Stimulated activated CD4-positive, alpha-beta T cell treated with anti-CD3 and anti-CD28 coated beads, Interleukin-4, amount 100 ng/mL, for 48 hours (primary cell): ENCODE measurements around the gene TFB2M.

Source experiments
- DNase-seq, 2 donors: peaks; one replicate each; pipeline ENCODE4 v3.0.0-alpha.2; 2020; ENCODE audit warnings: low read depth in 2 of 2

The TFB2M gene

DNA sequence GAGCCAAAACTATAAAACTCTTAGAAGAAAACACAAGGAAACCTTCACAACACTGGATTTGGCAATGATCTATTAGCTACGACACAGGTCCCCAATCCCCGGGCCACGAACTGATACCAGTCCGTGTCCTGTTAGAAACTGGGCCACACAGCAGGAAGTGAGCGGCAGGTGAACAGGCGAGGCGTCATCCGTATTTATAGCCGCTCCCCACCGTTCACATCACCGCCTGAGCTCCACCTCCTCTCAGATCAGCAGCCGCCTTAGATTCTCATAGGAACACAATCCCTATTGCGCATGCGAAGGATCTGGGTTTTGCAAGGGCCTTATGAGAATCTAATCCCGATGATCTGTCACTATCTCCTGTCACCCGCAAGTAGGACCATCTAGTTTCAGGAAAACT lies 11.9 kb downstream of the TFB2M start:
- DNase-seq: no peak

- no peak for DNase-seq
These were observed 14.0 kb downstream of the TFB2M start for GRCh38 chr1:246552110-246552509.

DNA sequence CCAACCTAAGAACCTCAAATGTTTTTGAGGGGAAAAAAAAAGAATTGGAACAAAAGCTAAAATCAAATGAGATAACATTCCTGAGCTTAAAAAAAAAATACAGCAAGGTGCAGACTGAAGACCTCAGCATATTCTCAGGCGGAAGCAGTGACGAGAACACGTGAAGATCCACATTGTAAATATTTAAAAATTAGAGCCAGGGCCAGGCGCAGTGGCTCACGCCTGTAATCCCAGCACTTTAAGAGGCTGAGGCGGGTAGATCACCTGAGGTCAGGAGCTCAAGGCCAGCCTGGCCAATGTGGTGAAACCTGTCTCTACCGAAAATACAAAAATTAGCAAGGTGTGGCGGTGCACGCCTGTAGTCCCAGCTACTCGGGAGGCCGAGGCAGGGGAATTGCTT lies 15.7 kb downstream of the TFB2M start:
- DNase-seq: no peak

DNA sequence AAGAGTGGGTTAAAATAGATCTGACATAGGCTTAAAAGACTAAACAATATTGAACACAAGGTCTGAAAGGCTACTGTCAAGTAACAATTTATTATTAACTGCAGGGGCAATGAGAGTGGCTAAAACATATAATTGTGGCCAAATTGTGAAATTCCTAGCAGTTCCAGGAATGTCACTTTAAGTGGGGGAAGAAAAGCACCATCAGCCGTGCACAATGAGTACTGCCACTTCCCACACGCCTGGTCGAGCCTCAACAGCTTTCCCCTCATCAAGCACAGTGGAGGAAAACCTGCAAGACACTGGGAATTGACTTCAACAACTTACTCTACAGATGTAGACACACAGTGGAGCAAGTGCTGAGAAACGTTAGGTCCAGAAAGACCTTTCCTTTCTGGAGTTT lies 16.4 kb downstream of the TFB2M start:
- no peak for DNase-seq

- DNase-seq: no peak
These were observed 22.1 kb downstream of the TFB2M start for GRCh38 chr1:246544001-246544400.

DNA sequence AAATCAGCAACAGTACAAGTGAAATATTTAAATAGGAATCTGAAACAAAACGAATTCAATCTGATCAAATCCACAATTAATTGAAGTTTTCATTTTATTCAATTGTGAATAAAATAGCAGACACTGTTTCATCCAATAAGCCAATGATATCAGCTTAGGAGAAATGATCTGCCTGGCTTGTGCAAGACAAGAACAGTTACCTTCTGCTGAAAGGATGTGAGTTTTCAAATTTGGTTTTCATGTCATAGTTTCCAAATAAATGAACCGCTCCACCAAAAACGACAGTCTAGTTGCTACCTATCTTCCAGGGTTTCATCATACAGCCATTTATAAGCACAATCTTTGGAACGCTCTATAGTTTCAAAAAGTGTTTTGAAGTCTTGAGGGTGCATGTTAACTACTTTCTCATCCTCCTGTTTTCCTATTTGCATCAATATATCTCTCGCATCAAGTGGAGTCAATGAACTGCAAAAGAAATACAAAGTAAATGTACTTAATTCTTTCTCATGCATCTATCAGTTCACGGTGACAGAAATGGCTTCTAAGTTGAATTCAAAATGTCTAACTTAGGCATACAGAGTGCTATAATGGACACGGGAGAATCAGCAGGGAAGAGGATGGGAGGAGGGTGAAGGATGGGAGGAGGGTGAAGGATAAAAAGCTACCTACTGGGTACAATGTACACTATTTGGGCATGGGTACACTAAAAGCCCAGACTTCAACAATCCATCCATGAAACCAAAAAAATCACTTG lies 25.1 kb downstream of the TFB2M start:
- DNase-seq: no peak

DNA sequence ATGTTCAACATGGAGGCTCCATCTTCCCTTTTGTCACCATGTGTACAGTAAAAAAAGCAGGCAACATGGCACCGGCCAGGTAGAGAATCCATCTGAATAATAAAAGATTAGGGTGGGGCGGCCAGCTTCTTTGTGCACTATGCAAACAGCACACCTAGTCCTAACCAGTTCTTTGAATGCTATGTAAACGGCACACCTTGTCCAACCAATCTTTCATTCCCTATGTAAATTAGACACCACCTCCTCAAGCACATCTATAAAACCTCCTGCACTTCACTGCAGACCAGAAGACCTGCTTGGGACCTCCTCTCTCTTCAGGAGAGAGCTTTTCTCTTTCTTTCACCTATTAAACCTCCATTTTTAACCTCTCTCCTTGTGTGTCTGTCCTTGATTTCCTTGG lies 28.2 kb downstream of the TFB2M start:
- no peak for DNase-seq

GRCh38 chr1:246537441-246537840 lies 28.6 kb downstream of the TFB2M start:
- no peak for DNase-seq

DNA sequence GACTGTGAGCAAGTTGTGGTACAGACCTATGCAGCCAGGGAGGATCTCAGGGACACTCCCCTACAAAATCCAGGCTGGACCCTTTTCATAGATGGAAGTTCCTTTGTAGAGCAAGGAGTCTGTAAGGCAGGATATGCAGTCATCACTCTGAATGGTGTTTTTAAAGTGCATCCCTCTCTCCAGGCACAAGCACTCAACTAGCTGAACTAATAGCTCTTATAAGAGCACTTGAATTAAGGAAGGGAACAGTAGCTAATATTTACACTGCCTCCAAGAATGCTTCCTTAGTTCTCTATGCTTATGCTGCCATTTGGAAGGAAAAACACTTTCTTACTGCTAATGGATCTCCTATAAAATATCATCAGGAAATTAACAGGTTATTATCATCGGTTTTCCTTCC lies 31.9 kb downstream of the TFB2M start:
- no peak for DNase-seq

GRCh38 chr1:246533371-246533905 lies 32.6 kb downstream of the TFB2M start:
- no peak for DNase-seq

DNA sequence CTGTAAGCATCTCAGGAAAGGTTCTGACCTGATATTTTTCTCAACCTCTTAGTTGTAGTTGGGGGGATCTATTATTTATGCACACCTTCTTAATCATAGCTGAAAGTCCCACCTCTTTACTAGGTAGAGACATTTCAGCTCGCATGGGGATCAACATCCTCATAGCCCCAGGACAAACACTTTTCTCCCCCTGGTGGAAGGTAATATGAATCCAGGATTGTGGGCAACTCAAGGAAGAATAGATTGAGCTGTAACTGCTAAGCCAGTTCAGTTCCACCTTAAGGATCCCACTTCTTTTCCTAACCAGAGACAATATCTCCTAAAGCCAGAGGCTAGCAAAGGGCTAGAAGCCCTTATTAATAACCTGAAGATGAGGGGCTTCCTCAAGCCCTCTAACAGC lies 33.5 kb downstream of the TFB2M start:
- no peak for DNase-seq

DNA sequence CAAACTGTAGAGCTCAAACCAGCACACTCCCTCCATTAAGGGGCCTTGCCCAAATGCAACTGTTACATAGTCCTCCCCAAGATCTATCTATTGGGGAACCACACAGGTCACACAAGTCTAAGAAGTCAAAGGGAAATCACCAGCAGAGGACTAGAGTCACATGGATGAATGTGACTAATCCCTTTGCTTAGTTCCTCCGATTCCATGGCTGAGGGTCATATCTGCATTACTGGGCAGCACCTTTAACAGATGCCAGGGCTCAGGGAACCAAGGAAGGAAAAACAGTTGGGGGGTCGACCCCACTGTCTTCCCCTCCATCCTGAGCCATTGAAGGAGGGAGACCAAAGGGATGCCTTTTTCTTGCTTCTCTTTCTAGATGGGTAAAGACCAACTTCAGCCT lies 35.6 kb downstream of the TFB2M start:
- no peak for DNase-seq

GRCh38 chr1:246528933-246529731 lies 36.9 kb downstream of the TFB2M start:
- no peak for DNase-seq

GRCh38 chr1:246527402-246528088 lies 38.5 kb downstream of the TFB2M start:
- no peak for DNase-seq

- no peak for DNase-seq
These were observed 39.1 kb downstream of the TFB2M start for GRCh38 chr1:246526915-246527314.

DNA sequence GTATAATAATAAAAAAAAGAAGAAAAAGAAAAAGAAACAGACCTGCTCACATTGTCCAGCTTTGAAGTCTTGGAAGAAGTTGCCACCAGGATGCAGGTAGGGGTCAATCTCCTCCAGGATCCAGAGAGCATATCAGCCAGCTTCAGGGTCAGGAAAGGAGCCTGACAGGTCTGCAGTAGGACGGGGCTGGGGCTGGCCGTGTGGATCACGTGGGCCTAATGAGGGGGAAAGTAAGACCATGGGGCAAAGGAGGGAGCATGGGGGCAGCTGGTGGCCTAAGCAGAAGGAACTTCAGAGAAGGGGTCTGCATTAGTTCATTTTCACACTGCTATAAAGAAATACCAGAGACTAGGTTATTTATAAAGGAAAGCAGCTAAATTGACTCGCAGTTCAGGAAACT lies 39.7 kb downstream of the TFB2M start:
- no peak for DNase-seq

- DNase-seq: no peak
These were observed 46.5 kb downstream of the TFB2M start for GRCh38 chr1:246519514-246519913.

- no peak for DNase-seq
These were observed 47.4 kb downstream of the TFB2M start for GRCh38 chr1:246518456-246519205.

DNA sequence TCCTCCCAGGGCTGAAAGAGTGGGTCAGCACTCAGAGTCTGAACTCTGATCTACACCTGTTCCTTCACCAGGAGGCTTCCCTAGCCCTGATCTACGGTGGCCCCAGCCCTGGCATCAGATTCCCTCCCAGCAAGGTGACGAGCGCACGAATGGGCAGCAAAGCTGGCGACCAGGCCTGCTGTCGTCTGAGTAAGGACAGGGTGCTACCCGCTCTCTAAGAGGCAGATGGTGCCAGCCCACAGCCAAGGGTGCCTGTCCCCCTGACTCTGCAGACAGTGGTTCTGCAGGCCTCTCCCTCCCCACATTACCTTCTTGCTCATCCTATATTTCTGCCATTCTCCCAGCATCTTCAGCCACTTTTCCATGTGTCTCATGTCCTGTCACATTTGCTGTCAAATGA lies 48.7 kb downstream of the TFB2M start:
- DNase-seq: no peak

- no peak for DNase-seq
These were observed 49.9 kb downstream of the TFB2M start for GRCh38 chr1:246516126-246516525.

DNA sequence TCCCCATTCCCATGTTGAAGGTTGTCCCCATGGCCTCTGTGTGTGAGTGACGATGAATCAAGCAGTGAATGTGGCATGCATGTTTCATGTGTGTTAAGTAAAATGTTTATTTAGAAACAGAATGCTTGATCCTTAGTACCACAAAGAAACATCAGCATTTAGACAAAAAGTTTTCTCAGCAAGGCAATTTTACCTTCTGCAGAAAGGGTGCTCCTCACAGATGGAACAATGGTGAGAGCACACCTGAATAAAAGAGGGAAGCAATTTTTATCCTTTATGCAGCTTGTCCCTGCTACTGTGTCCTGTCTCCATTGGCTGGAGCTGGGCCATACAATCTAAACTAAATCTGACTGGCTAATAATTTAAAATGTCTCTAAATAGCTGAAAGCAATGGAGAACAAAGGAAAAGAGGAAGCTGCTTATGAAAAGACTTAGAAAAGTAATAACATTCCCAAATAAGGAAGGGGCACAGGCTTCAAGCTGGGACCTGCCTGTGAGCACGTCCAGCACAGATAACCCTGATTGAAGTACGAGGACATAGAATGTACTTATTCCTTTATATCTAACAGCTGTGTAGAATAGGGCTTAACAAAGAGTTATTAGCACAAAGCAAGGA lies 50.6 kb downstream of the TFB2M start:
- no peak for DNase-seq
